Iris pigment epithelial cell (primary cell): Measurements from ENCODE around the gene PDGFA.
"Not testable (repeated sequence)": the region's sequence is repeated elsewhere in the genome, so short reads cannot be mapped to it uniquely, and the experiment has no call there.

ENCODE experiments used
- DNase-seq: peaks from one replicate; pipeline ENCODE4 v3.0.0-alpha.2; 2011; ENCODE audit warnings: low read depth

Gene PDGFA

GRCh38 chr7:552151-552867 lies 32.7 kb upstream of the PDGFA start:
- not testable (repeated sequence) for DNase-seq

DNA sequence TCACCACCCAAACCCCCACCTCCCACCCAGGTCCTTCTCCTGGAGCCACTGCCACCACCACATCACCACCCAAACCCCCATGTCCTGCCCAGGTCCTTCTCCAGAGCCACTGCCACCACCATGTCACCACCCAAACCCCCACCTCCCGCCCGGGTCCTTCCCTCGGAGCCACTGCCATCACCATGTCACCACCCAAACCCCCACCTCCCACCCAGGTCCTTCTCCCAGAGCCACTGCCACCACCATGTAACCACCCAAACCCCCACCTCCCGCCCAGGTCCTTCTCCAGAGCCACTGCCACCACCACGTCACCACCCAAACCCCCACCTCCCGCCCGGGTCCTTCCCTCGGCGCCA lies 31.9 kb upstream of the PDGFA start:
- DNase-seq = not testable (repeated sequence)

- no peak for DNase-seq
These were observed 31.4 kb upstream of the PDGFA start for GRCh38 chr7:550881-551614.

- no peak for DNase-seq
These were observed 30.4 kb upstream of the PDGFA start for GRCh38 chr7:549891-550625.

DNA sequence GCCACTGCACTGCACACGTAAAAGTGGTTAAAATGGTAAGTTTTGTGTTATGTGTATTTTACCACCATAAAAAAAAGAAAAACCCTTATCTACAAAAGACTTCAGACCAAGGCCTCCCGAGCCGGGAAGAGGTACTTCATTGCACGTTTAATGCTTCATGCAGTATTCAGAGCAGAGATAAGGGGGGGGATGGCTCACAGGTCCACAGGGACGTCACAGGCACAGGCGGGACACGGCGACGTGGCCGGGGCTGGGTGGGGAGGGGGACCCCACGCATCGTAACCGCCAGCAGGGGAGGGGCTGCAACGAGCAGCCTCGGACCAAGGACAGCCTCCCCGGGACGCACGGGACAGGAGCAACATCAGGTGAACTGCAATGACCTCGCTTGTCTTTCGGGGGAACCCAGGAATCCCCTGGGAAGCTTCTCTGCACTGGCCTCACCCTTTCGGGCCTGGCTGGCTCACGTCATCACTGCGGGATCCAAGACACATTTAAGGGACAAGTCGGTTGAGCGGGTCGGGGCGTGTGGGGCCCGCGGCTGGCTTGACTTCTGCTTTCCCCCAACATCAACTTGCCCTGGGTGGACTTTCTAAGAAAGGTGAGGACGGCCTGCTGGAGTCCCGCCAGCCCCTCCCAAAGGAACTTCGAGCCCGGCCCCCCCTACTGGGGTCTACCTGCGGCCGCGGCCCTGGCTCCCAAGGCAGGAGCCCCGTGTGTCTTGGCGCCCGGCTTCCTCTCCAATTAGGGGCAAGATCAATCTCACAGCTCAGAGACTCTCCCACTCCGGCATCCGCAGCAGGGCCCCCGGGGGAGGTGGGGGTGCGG lies 29.6 kb upstream of the PDGFA start:
- DNase-seq = no peak

GRCh38 chr7:548401-548800 lies 28.8 kb upstream of the PDGFA start:
- DNase-seq = no peak

DNA sequence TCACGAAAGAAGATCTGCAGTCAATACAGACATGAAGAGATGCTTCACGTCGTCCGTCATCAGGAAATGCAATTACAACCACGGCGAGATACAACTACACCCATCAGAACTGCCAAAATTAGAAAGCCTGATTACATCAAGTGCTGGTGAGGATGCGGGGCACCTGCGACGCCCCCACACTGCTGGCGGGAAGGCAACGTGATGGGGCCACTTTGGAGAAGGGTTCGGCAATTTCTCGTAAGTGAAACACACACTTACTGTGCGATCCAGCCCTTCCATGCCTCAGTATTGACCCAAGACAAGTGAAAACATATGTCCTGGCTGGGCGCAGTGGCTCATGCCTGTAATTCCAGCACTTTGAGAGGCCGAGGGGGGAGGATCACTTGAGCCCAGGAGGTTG lies 25.8 kb upstream of the PDGFA start:
- DNase-seq = no peak

- no peak for DNase-seq
These were observed 24.9 kb upstream of the PDGFA start for GRCh38 chr7:544338-545221.

DNA sequence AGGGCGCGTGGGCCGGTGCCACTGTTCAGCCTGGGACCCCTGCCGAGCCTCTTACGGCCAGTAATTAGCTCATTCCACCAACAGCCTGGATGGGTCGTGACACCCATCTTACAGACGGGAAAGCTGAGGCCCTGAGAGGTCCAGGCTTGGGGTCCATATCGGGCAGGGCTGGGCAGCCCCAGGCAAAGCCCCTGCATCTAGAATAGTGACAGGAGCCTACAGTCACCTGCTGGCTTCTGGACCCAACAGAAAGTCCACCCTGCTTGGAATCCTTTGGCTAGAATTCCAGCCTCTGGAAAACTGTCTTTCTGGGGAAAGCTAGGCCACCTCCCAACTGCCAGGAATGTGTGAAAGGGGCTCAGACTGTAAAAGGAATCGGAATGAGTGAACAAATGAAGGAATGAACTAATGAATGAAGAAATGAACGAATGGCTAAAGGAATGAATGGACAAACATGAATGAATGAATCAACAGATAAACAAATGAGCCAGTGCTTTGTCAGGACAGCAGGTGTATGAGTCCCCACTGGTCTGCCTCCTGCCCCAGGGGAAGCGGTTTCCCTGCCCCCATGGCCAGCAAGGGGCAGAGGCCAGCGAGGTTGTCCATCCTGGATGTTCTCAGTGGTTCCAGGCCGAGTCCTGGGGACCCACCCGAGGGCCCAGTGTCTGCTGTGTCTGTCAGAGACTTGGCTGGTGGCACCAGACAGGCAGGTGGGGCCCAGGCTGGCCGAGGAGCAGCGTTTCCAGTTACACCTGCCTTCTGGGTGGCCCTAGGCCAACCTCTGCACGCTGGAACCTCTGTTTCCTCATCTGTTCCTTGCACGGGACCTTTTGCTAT lies 24.1 kb upstream of the PDGFA start:
- no peak for DNase-seq

- DNase-seq = peak; percentile 85
These were observed 23.3 kb upstream of the PDGFA start for GRCh38 chr7:542713-543500.

DNA sequence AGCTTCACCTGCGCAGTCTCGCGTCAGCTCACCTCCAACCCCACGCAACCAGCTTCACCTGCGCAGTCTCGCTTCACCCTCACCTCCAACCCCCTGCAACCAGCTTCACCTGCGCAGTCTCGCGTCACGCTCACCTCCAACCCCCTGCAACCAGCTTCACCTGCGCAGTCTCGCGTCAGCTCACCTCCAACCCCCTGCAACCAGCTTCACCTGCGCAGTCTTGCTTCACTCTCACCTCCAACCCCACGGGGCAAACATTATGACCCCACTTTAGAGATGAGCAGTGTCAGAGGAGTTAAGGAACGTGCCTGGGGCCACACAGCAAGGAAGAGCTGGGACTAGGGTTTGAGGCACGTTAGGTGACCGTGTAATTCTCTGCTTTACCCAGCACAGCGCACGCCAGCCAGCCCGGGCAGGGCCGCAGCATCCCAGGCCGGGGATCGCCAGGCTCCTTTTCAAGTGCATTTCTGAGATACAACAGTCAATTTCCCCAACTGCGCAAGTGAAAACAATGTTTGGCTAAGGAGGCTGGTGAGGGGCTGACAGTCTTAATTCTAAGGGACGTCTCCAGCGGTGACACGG lies 22.6 kb upstream of the PDGFA start:
- no peak for DNase-seq

- no peak for DNase-seq
These were observed 22.0 kb upstream of the PDGFA start for GRCh38 chr7:541661-542060.

GRCh38 chr7:540997-541396 lies 21.4 kb upstream of the PDGFA start:
- DNase-seq = no peak

- no peak for DNase-seq
These were observed 20.9 kb upstream of the PDGFA start for GRCh38 chr7:540579-540978.

GRCh38 chr7:539731-540411 lies 20.2 kb upstream of the PDGFA start:
- peak; percentile 8 for DNase-seq

DNA sequence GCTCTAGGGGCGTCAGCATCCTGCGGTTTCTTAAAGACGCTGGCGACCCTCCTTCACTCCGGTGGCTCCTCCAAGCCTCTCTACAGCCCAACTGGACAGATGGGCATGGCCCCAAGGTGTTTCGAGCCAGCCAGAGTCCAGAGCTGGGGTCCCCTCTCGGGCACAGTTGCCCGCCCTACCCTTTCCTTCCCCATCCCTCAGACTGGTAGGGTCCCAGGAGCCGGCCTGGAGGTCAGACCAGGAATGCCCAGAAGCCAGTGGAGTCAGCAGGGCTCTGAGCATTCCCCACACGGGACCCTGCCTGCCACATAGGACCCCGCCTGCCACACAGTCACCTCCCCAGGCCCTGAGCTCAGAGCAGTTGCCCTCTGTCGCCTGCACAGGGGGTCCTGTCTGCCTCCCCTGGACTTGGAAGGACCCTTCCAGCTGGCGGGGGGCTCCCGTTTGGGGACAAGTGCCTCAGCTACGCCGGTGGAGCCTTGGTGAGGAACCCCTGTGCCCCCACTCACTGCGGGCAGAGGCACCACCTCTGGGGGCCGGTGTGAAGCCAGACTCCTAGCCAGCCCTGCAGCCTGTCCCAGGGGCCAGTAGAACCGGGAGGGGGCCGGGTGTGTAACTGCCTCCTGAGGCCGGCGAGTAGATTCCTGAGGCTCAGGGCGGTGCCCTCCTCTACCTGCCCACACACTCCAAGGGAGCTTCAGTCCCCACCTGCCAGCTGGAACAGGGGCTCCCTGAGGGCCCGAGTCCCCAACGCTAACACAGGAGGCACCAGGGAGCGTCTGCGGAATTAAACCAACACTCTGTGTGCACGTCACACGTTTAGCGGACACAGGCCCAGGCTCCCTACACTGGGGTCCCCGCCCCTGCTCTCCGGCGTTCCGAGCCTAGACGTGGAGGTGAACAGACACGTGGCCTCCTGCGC lies 19.4 kb upstream of the PDGFA start:
- DNase-seq = no peak

DNA sequence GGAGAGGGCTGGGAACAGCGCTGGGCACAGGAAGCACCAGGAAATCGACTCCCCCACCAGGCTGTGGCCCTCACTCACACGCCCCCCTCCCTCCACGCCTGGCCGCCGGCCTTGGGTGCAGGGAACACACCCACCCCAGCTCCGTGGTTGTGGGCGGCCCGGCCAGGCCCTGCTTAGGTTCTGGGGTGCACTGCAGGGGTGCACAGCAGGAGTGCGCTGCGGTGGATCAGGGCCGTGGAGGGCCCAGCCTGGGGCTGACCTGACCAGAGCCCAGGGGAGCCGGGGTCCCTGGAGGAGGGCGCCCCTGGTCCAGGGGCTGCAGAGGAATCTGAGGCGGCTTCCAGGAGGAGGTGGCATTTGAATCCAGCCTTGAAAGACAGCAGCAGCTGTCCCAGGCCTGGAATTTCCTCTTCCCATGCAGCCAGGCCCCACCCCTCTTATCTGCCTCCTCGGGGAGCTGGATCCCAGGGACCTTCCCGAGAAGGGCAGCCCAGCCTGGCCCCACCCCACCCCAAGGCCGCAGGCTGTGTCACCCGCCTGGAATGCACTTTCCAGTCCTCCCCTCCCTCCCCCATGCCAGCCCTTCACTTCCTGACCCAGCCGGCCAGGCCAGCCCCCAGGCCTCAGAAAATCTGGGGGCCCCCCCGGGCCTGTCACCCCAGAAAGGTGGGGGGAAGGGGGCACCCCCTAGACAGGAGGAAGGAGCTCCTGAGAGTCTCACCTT lies 18.4 kb upstream of the PDGFA start:
- peak; percentile 72 for DNase-seq
